Astrocyte of the cerebellum (primary cell): ENCODE results near the gene SFT2D3.

Source experiments
- DNase-seq: peaks from one replicate; pipeline ENCODE4 v3.0.0-alpha.2; 2011; ENCODE audit warnings: low read depth
- H3K4me3 ChIP-seq: 2 replicates; pipeline ENCODE4 v1.5.1; 2011; ENCODE audit warnings: mild to moderate bottlenecking, low read depth, low read length, moderate library complexity
- CTCF ChIP-seq: IDR thresholded peaks from 2 replicates; pipeline ENCODE4 v1.5.1; 2012; ENCODE audit warnings: low read length, low read depth, moderate library complexity, mild to moderate bottlenecking; ENCODE audit errors: missing control alignments
- in situ Hi-C: cut with HindIII; loops from 2 replicates; pipeline ENCODE4 v1.10.0; 2017; ENCODE audit warnings: low sequenced_read_pairs

Gene SFT2D3

GRCh38 chr2:127721311-127721977, 20.1 kb downstream of the SFT2D3 start:
- TF ChIP-seq CTCF, result no peak
- no peak overlapping the region for H3K4me3 ChIP-seq
- in situ Hi-C loops, result no loop called here
- no peak for DNase-seq

- H3K4me3 ChIP-seq, result no peak overlapping the region
- TF ChIP-seq CTCF, result no peak
- in situ Hi-C loops, result no loop called here
- no peak for DNase-seq
Measured at GRCh38 chr2:127721978-127722355, 20.7 kb downstream of the SFT2D3 start.

- no peak for TF ChIP-seq CTCF
- DNase-seq, result no peak
- no peak overlapping the region for H3K4me3 ChIP-seq
- in situ Hi-C loops, result no loop called here
Measured at GRCh38 chr2:127722807-127723206, 21.5 kb downstream of the SFT2D3 start.

GRCh38 chr2:127726158-127726880, 25.0 kb downstream of the SFT2D3 start:
- no peak for TF ChIP-seq CTCF
- DNase-seq, result no peak
- H3K4me3 ChIP-seq, result no peak overlapping the region
- in situ Hi-C loops, result no loop called here

- DNase-seq, result no peak
- TF ChIP-seq CTCF, result no peak
- in situ Hi-C loops, result no loop called here
- no peak overlapping the region for H3K4me3 ChIP-seq
Measured at GRCh38 chr2:127733113-127733815, 32.0 kb downstream of the SFT2D3 start.

GRCh38 chr2:127733816-127734537, 32.7 kb downstream of the SFT2D3 start:
- in situ Hi-C loops, result no loop called here
- no peak for TF ChIP-seq CTCF
- no peak overlapping the region for H3K4me3 ChIP-seq
- no peak for DNase-seq
